Measurements from ENCODE around the gene RETREG1. TPM values are rescaled to one million over a fixed set of nuclear protein-coding genes. Genes with fewer than 3 reads are reported as not detected.

The RETREG1 gene
- total RNA-seq, 1 donor from 2014 or later, result 2.9 TPM

GRCh38 chr5:16521521-16522483 is 95.0 kb downstream of the RETREG1 start:
- H3K4me1 ChIP-seq, result no peaks in the 10 kb centered on the region
- no peaks in the 10 kb centered on the region for H3K36me3 ChIP-seq
- H3K27ac ChIP-seq, result no peak overlapping the region
- no peak overlapping the region for H3K4me3 ChIP-seq
- TF ChIP-seq, protein P1, sequence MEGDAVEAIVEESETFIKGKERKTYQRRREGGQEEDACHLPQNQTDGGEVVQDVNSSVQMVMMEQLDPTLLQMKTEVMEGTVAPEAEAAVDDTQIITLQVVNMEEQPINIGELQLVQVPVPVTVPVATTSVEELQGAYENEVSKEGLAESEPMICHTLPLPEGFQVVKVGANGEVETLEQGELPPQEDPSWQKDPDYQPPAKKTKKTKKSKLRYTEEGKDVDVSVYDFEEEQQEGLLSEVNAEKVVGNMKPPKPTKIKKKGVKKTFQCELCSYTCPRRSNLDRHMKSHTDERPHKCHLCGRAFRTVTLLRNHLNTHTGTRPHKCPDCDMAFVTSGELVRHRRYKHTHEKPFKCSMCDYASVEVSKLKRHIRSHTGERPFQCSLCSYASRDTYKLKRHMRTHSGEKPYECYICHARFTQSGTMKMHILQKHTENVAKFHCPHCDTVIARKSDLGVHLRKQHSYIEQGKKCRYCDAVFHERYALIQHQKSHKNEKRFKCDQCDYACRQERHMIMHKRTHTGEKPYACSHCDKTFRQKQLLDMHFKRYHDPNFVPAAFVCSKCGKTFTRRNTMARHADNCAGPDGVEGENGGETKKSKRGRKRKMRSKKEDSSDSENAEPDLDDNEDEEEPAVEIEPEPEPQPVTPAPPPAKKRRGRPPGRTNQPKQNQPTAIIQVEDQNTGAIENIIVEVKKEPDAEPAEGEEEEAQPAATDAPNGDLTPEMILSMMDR (IDR thresholded peaks at IDR 0.05), result no peak
- H3K9me3 ChIP-seq, result no peaks in the 10 kb centered on the region
- no peaks in the 10 kb centered on the region for H3K27me3 ChIP-seq
- intact Hi-C loops (cut with DNase I), result no loop called here
- DNase-seq (ENCODE audit: low spot score in 2 of 2), result no peak

DNA sequence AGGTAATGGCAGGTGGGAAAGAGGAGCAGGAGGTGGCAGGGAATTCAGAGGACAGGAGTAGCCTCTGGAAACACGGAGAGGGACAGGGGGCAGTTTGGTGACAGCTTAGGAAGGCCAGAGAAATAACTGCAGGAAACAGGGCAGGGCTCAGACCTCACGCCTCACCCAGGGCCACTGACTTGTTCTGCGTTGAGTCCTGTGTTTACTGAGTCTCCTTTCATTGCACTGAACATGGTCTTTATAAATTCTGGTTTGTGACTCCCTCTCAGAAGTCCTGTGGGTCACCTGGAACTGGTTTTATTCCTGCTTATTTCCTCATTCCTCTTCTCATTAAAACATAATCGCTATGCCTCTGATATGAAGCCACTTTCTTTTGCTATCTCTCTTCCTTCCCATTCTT is 96.0 kb downstream of the RETREG1 start:
- no peak overlapping the region for H3K4me3 ChIP-seq
- TF ChIP-seq, protein P1 (IDR thresholded peaks at IDR 0.05), result no peak

DNA sequence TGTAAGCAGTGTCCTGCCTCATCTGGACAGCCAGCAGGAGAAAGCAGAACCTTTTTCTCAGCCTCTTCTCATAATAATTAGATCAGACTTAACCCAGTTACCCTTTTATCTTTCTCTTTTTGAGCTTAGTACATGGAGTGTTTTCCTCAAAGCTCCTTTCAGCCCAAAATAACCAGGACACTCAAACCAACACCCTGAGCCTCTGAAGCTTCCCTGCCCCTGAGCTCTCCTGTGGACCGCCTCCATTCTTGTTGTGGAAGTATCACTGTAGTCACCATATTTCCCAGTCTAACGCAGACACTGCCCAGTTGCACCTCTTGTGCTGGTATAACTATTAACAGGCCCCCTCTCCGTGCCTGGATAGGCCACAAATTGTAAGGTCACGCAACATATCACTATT is 97.4 kb downstream of the RETREG1 start:
- intact Hi-C loops (cut with DNase I), result no loop called here
- H3K9me3 ChIP-seq, result no peaks in the 10 kb centered on the region
- no peaks in the 10 kb centered on the region for H3K36me3 ChIP-seq
- H3K4me1 ChIP-seq, result no peaks in the 10 kb centered on the region
- H3K27ac ChIP-seq, result no peak overlapping the region
- no peak for DNase-seq (ENCODE audit: low spot score in 2 of 2)
- no peak overlapping the region for H3K4me3 ChIP-seq
- TF ChIP-seq, protein P1 (IDR thresholded peaks at IDR 0.05), result no peak
- H3K27me3 ChIP-seq, result no peaks in the 10 kb centered on the region

More for the DNA sequence above, 96.0 kb downstream of the RETREG1 start:
- intact Hi-C loops (cut with DNase I), result no loop called here
- Histone ChIP-seq H3K9me3 (no peaks in the 10 kb centered on the region), H3K27ac (no peak overlapping the region), H3K36me3 (no peaks in the 10 kb centered on the region), H3K27me3 (no peaks in the 10 kb centered on the region), H3K4me1 (no peaks in the 10 kb centered on the region)
- no peak for DNase-seq (ENCODE audit: low spot score in 2 of 2)

- H3K4me1 ChIP-seq, result no peaks in the 10 kb centered on the region
- no peak overlapping the region for H3K4me3 ChIP-seq
- no peak overlapping the region for H3K27ac ChIP-seq
- H3K36me3 ChIP-seq, result no peaks in the 10 kb centered on the region
- no peaks in the 10 kb centered on the region for H3K9me3 ChIP-seq
- intact Hi-C loops (cut with DNase I), result no loop called here
- no peaks in the 10 kb centered on the region for H3K27me3 ChIP-seq
- no peak for DNase-seq (ENCODE audit: low spot score in 2 of 2)
- TF ChIP-seq, protein P1 (IDR thresholded peaks at IDR 0.05), result no peak
These were observed 98.2 kb downstream of the RETREG1 start for GRCh38 chr5:16518606-16519005.

- intact Hi-C loops (cut with DNase I), result no loop called here
These were observed 101.3 kb downstream of the RETREG1 start for GRCh38 chr5:16515532-16515931.

More at GRCh38 chr5:16515532-16515931, 101.3 kb downstream of the RETREG1 start:
- no peaks in the 10 kb centered on the region for H3K9me3 ChIP-seq
- no peak for DNase-seq (ENCODE audit: low spot score in 2 of 2)
- no peaks in the 10 kb centered on the region for H3K4me1 ChIP-seq
- no peaks in the 10 kb centered on the region for H3K27me3 ChIP-seq
- H3K4me3 ChIP-seq, result no peak overlapping the region
- H3K36me3 ChIP-seq, result no peaks in the 10 kb centered on the region
- H3K27ac ChIP-seq, result no peak overlapping the region
- TF ChIP-seq, protein P1 (IDR thresholded peaks at IDR 0.05), result no peak
